Endothelial cell of umbilical vein (primary cell): ENCODE results near the gene KIF5C. TPM values are rescaled to one million over a fixed set of nuclear protein-coding genes. Genes with fewer than 3 reads are reported as not detected.

Experiments
- BruUV-seq: library from RNA; stranded (reverse); fragments of 400-500 nt; replicated peaks from 2 replicates; lab custom pipeline; 2021; lab: Mats Ljungman, UMichigan
- CTCF ChIA-PET: fragments of 300-600, 350-600 bp; sonication (Branson Sonifier 250); formaldehyde crosslinking; loops from one replicate; lab custom pipeline; 2021; ENCODE audit warnings: antibody characterized with exemption, inconsistent platforms; lab: Charles Lee
- POLR2A ChIA-PET: fragments of 300-600, 350-600 bp; sonication (Branson Sonifier 250); formaldehyde crosslinking; loops from one replicate; lab custom pipeline; 2021; ENCODE audit warnings: antibody characterized with exemption, inconsistent platforms; lab: Charles Lee
- DNase-seq: peaks from one replicate; pipeline ENCODE4 v3.0.0-alpha.2; 2011; ENCODE audit warnings: low read depth, low spot score
- FAIRE-seq: peaks from 2 replicates; lab custom pipeline; 2011; peaks lifted over from hg19 to GRCh38; lab: Jason Lieb, UNC
- H2AFZ ChIP-seq: 2 replicates; pipeline ENCODE4 v1.6.0; 2012; ENCODE audit warnings: low read depth, low read length, control low read depth, inconsistent platforms
- H3K27ac ChIP-seq: 2 replicates; pipeline ENCODE4 v1.5.1; 2011; ENCODE audit warnings: low read depth, mild to moderate bottlenecking, control low read depth, low read length, moderate library complexity; ENCODE audit not compliant: insufficient read depth
- H3K27me3 ChIP-seq, 2 experiments: 2 replicates each; pipeline versions ENCODE4 v1.6.0 to v1.6.1; 2011; ENCODE audit warnings: low read length in 2 of 2, mixed read lengths in 1 of 2; ENCODE audit not compliant: control insufficient read depth in 2 of 2, insufficient read depth in 2 of 2
- H3K36me3 ChIP-seq, 2 experiments: 2 replicates in 1 of 2; 3 replicates in 1 of 2; pipeline ENCODE4 v1.5.1; 2011; ENCODE audit warnings: low read length in 2 of 2, mild to moderate bottlenecking in 1 of 2, moderate library complexity in 1 of 2; ENCODE audit not compliant: control insufficient read depth in 2 of 2, insufficient read depth in 2 of 2; ENCODE audit errors: extremely low read depth in 1 of 2
- H3K4me1 ChIP-seq: 3 replicates; pipeline ENCODE4 v1.5.1; 2011; ENCODE audit warnings: mild to moderate bottlenecking, low read length; ENCODE audit not compliant: control insufficient read depth, insufficient read depth; ENCODE audit errors: extremely low read depth
- H3K4me2 ChIP-seq: 2 replicates; pipeline ENCODE4 v1.6.1; 2011; ENCODE audit warnings: low read length, control low read depth, mixed read lengths; ENCODE audit not compliant: insufficient read depth
- H3K4me3 ChIP-seq, 3 experiments: fragments of 200-600 bp in 1 of 3; sonication (generic), shearing (Covaris generic) in 1 of 3; replicated peaks in 1 of 3; 2 replicates each; pipeline ENCODE4 v1.5.1; 2011 to 2016; ENCODE audit warnings: control low read depth in 3 of 3, low read length in 3 of 3, mild to moderate bottlenecking in 2 of 3, inconsistent platforms in 1 of 3, low read depth in 1 of 3, moderate library complexity in 1 of 3; ENCODE audit not compliant: insufficient read depth in 1 of 3
- H3K79me2 ChIP-seq: 2 replicates; pipeline ENCODE4 v1.6.0; 2012; ENCODE audit warnings: low read length, inconsistent platforms; ENCODE audit not compliant: control insufficient read depth, insufficient read depth
- H3K9ac ChIP-seq: replicated peaks from 2 replicates; pipeline ENCODE3; 2011; ENCODE audit warnings: low read length, control low read depth; ENCODE audit not compliant: insufficient read depth; ENCODE audit errors: extremely low read depth
- H3K9me1 ChIP-seq: replicated peaks from 3 replicates; pipeline ENCODE4 v1.6.0; 2011; ENCODE audit warnings: mild to moderate bottlenecking, low read length; ENCODE audit not compliant: control insufficient read depth, insufficient read depth; ENCODE audit errors: extremely low read depth
- H3K9me3 ChIP-seq: replicated peaks from 2 replicates; pipeline ENCODE4 v1.5.1; 2012; ENCODE audit warnings: low read length, inconsistent platforms; ENCODE audit not compliant: control insufficient read depth, insufficient read depth
- H4K20me1 ChIP-seq: replicated peaks from 2 replicates; pipeline ENCODE3; 2011; ENCODE audit warnings: mild to moderate bottlenecking, low read length; ENCODE audit not compliant: control insufficient read depth, insufficient read depth; ENCODE audit errors: extremely low read depth
- EZH2 ChIP-seq: IDR thresholded peaks from 2 replicates; pipeline ENCODE4 v1.6.1; 2012; ENCODE audit warnings: borderline replicate concordance, low read depth, mild to moderate bottlenecking, moderate library complexity, low read length, inconsistent platforms; ENCODE audit not compliant: severe bottlenecking
- FOS ChIP-seq: IDR thresholded peaks from 2 replicates; pipeline ENCODE4 v1.6.1; 2011; ENCODE audit warnings: mild to moderate bottlenecking, low read length, moderate library complexity, borderline replicate concordance; ENCODE audit not compliant: insufficient read depth
- GATA2 ChIP-seq: IDR thresholded peaks from 2 replicates; pipeline ENCODE4 v1.7.0; 2011; ENCODE audit warnings: low read depth, mild to moderate bottlenecking, moderate library complexity, mixed read lengths, low read length; ENCODE audit not compliant: insufficient read length, insufficient read depth
- JUN ChIP-seq: IDR thresholded peaks from 2 replicates; pipeline ENCODE4 v1.6.1; 2011; ENCODE audit warnings: borderline replicate concordance, low read depth; ENCODE audit not compliant: insufficient read length, insufficient read depth
- MYC ChIP-seq: IDR thresholded peaks from one replicate; pipeline ENCODE4 v1.6.1; 2011; ENCODE audit warnings: mild to moderate bottlenecking, low read depth, low read length
- POLR2A ChIP-seq: IDR thresholded peaks from 2 replicates; pipeline ENCODE4 v1.6.1; 2012; ENCODE audit warnings: low read depth, mild to moderate bottlenecking, control low read depth, low read length
- POLR2AphosphoS5 ChIP-seq: IDR thresholded peaks from 2 replicates; pipeline ENCODE4 v1.6.1; 2012; ENCODE audit warnings: low read depth, mild to moderate bottlenecking, control low read depth, low read length, moderate library complexity; ENCODE audit not compliant: insufficient read depth
- dilution Hi-C: fragments of 300-500 bp; cut with MboI; formaldehyde crosslinking; loops from one replicate; pipeline ENCODE4 v1.15.0; 2019; ENCODE audit warnings: low sequenced_read_pairs; ENCODE audit not compliant: extremely low pct_ligation_motif_present
- intact Hi-C: fragments of 100-400 bp; cut with micrococcal nuclease; formaldehyde crosslinking; loops from one replicate; pipeline ENCODE4 v1.10.0; 2022
- polyA plus RNA-seq, 4 experiments: library from polyadenylated mRNA; depleted of rRNA in 3 of 4; stranded (reverse) in 3 of 4; unstranded in 1 of 4; fragments of >200 nt; gene quantifications; 2 replicates each; pipeline versions ENCODE4 v1.2.1 to v1.2.3, GENCODE V29; 2011 to 2012; ENCODE audit warnings: missing spikeins in 1 of 4
- total RNA-seq: library from RNA; stranded (reverse); gene quantifications from 2 replicates; pipeline ENCODE4 v1.2.3, GENCODE V29; 2021
- TF ChIP-seq, protein P1 (sequence below): IDR thresholded peaks from 2 replicates; pipeline ENCODE4 v1.6.1; 2011; ENCODE audit not compliant: insufficient read depth, insufficient read length
- TF ChIP-seq, protein P2 (sequence below), 2 donors: IDR thresholded peaks; 1 replicate in 1 of 2; 2 replicates in 1 of 2; pipeline ENCODE4 v1.5.1; 2011; ENCODE audit warnings: low read length in 2 of 2, mild to moderate bottlenecking in 2 of 2, moderate library complexity in 2 of 2, control low read depth in 1 of 2, inconsistent platforms in 1 of 2, low read depth in 1 of 2; ENCODE audit not compliant: insufficient read depth in 1 of 2; ENCODE audit errors: extremely low read depth in 1 of 2

The KIF5C gene
- total and polyA plus RNA-seq, 2 donors (not counting 3 experiments of a cell fraction or from before 2014, with no cell fraction given) = 0.01 to 0.55 TPM

DNA sequence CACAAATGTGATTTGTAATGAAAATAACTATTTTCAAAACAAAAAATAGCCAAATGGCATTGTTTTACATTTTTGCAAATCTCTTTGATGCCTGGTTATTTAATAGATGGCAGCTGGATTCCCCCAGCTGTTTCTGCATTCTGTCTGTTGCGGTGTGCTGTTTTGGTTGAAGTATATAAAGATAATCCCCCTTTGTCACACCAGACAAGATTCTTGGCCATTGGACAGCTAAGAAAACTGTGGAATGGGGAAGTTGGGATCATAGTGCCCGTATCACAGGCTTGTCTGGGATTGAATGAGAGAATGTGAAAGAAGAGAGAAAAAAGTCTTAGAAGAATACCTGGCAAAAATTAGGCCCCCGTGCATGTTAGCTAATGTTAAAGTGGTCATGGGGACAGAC, 144.0 kb downstream of the KIF5C start:
- FAIRE-seq (no peak), DNase-seq (no peak)
- Histone ChIP-seq H4K20me1 (no peaks in the 10 kb centered on the region), H3K4me3 (no peak overlapping the region), H3K36me3 (no peaks in the 10 kb centered on the region), H2AFZ (no peak overlapping the region), H3K9me3 (no peaks in the 10 kb centered on the region), H3K79me2 (no peaks in the 10 kb centered on the region), H3K27me3 (peaks cover 2 to 3% of the 10 kb centered on the region in 2 experiments), H3K27ac (no peak overlapping the region), H3K4me2 (no peak overlapping the region), H3K9me1 (no peaks in the 10 kb centered on the region), H3K9ac (no peak overlapping the region), H3K4me1 (no peaks in the 10 kb centered on the region)
- TF ChIP-seq, protein P1, sequence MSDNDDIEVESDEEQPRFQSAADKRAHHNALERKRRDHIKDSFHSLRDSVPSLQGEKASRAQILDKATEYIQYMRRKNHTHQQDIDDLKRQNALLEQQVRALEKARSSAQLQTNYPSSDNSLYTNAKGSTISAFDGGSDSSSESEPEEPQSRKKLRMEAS = no peak
- TF ChIP-seq POLR2AphosphoS5 (no peak), MYC (no peak), FOS (no peak), EZH2 (no peak), POLR2A (no peak), GATA2 (no peak), JUN (no peak)
- TF ChIP-seq, protein P2, sequence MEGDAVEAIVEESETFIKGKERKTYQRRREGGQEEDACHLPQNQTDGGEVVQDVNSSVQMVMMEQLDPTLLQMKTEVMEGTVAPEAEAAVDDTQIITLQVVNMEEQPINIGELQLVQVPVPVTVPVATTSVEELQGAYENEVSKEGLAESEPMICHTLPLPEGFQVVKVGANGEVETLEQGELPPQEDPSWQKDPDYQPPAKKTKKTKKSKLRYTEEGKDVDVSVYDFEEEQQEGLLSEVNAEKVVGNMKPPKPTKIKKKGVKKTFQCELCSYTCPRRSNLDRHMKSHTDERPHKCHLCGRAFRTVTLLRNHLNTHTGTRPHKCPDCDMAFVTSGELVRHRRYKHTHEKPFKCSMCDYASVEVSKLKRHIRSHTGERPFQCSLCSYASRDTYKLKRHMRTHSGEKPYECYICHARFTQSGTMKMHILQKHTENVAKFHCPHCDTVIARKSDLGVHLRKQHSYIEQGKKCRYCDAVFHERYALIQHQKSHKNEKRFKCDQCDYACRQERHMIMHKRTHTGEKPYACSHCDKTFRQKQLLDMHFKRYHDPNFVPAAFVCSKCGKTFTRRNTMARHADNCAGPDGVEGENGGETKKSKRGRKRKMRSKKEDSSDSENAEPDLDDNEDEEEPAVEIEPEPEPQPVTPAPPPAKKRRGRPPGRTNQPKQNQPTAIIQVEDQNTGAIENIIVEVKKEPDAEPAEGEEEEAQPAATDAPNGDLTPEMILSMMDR (IDR thresholded peaks at IDR 0.05; ENCODE audit: extremely low read depth in 1 of 2, insufficient read depth in 1 of 2, low read depth in 1 of 2, low read length in 2 of 2) = no peak
- no TSS peak for BruUV-seq
- dilution Hi-C loops (no loop called here), intact Hi-C loops (no loop called here)
- CTCF ChIA-PET = interaction anchor here (0.8 to 7.2 kb wide), 7 partner anchors 10 to 555 kb away, joined by 3 to 212 read pairs (median 5); no protein-coding TSS in a partner anchor
- POLR2A ChIA-PET = no interaction called here
